ENCODE measurements around the gene ERP29.

The ERP29 gene

DNA sequence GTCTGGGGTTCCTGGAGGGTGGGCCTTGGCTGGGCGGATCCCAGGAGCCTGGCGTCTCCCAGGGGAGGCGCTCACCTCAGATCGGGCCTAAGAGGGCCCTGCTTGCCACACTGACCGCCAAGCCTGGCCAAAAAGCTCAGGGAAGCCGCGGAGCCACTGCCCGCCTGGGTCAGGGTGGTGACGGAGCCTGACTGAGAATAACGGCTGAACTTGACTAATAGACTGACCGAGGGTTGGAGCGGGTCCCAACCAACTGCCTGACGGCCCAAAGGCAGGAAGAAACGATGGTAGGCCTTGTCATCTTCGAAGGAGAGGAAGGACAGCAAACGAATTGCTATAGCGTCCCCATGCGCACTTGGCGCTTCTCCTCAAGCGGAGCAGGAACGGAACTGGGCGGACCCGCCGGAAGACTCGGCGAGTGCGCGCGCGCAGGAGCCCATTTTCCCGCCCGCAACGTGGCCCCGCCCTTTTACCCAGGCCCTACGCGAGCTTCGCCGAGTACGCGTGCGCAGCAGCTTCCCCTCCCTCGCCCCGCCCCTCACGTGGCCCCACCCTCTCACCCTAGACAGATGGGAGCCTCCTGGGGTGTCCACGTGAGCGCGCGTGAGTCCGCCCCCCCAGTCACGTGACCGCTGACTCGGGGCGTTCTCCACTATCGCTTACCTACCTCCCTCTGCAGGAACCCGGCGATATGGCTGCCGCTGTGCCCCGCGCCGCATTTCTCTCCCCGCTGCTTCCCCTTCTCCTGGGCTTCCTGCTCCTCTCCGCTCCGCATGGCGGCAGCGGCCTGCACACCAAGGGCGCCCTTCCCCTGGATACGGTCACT is at the start of gene ERP29, which contains the start of gene TMEM116:
TSS of gene ERP29 (plus strand) at position 652 of the 826 bp plus-strand sequence. CDS start at position 692, 40 bp downstream.
TSS of gene TMEM116 (minus strand) at position 391 of the 826 bp plus-strand sequence. CDS start 7,895 bp downstream, outside the sequence.
- Histone ChIP-seq H3K79me2 (ENCODE audit: insufficient read depth, low read depth) (peaks cover 42% of the 10 kb centered on the region), H3K4me3 (IDR thresholded peaks at IDR 0.05; ENCODE audit: insufficient read depth, low read depth, low read length) (no peak within 1 kb of the TSS), H2AFZ (ENCODE audit: low read depth) (peak within 1 kb of the TSS; percentile 59), H3K4me1 (ENCODE audit: low read depth, poor library complexity, severe bottlenecking) (peaks cover 74% of the 10 kb centered on the region), H3K36me3 (ENCODE audit: insufficient read depth) (no peaks in the 10 kb centered on the region; the same call in 1 of the 2 replicates), H3K4me2 (peak within 1 kb of the TSS; percentile 72), H4K20me1 (ENCODE audit: insufficient read depth) (no peaks in the 10 kb centered on the region), H3K27ac (peak within 1 kb of the TSS; percentile 84), H3K27me3 (ENCODE audit: insufficient read depth, low read depth) (no peaks in the 10 kb centered on the region), H3K9ac (peak within 1 kb of the TSS; percentile 83)
- TF ChIP-seq CTCF (conservative IDR thresholded peaks at IDR 0.05; ENCODE audit: low read depth, low read length): no peak; the same call in 1 of the 2 replicates

DNA sequence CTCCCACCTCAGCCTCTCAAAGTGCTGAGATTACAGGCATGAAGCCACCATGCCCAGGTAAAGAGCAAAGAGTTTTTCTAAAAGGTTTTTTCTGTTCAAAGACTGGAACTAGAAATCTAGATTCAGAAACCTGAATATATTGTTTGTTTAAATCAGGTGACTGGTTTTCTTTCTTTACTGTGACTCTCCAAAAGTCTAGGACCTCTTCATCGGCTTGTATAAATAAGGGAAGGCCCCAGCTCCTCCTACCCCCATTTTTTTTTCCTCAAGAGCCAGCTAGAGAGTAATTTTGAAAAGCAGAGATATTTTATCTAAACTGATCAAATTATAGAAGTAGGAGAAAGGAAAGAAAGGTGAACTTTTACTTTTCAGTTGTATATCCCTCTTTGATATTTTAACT is 48.3 kb upstream of the ERP29 start:
- no peaks in the 10 kb centered on the region for H3K27me3 ChIP-seq (ENCODE audit: insufficient read depth, low read depth)

DNA sequence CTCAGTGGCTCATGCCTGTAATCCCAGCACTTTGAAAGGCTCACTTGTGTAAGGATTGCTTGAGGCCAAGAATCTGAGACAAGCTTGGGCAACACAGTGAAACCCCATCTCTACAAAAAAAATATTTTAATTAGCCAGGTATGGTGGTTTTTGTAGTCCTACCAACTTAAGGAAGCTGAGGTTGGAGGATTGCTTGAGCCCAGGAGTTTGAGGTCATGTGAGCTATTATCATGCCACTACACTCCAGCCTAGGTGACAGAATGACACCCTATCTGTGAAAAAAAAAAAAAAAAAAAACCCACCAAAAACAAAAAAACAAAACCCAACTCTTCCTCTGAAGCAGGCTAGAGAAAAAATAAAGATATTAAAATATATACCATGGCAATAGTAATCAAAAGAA is 41.4 kb upstream of the ERP29 start:
- H3K27me3 ChIP-seq (ENCODE audit: insufficient read depth, low read depth): no peaks in the 10 kb centered on the region
- no peak overlapping the region for H3K4me3 ChIP-seq (IDR thresholded peaks at IDR 0.05; ENCODE audit: insufficient read depth, low read depth, low read length)
- H3K27ac ChIP-seq: no peak overlapping the region
- H3K36me3 ChIP-seq (ENCODE audit: insufficient read depth): no peaks in the 10 kb centered on the region
- no peaks in the 10 kb centered on the region for H3K79me2 ChIP-seq (ENCODE audit: insufficient read depth, low read depth)
- H3K4me2 ChIP-seq: no peak overlapping the region
- TF ChIP-seq CTCF (conservative IDR thresholded peaks at IDR 0.05; ENCODE audit: low read depth, low read length): no peak
- H4K20me1 ChIP-seq (ENCODE audit: insufficient read depth): no peaks in the 10 kb centered on the region
- no peak overlapping the region for H3K9ac ChIP-seq
- no peaks in the 10 kb centered on the region for H3K4me1 ChIP-seq (ENCODE audit: low read depth, poor library complexity, severe bottlenecking)
- H2AFZ ChIP-seq (ENCODE audit: low read depth): no peak overlapping the region

More for the DNA sequence above, 48.3 kb upstream of the ERP29 start:
- Histone ChIP-seq H2AFZ (ENCODE audit: low read depth) (no peak overlapping the region), H3K79me2 (ENCODE audit: insufficient read depth, low read depth) (no peaks in the 10 kb centered on the region), H3K4me3 (IDR thresholded peaks at IDR 0.05; ENCODE audit: insufficient read depth, low read depth, low read length) (no peak overlapping the region), H3K27ac (no peak overlapping the region), H3K9ac (no peak overlapping the region), H3K36me3 (ENCODE audit: insufficient read depth) (no peaks in the 10 kb centered on the region), H3K4me2 (no peak overlapping the region), H3K4me1 (ENCODE audit: low read depth, poor library complexity, severe bottlenecking) (no peaks in the 10 kb centered on the region), H4K20me1 (ENCODE audit: insufficient read depth) (no peaks in the 10 kb centered on the region)
- TF ChIP-seq CTCF (conservative IDR thresholded peaks at IDR 0.05; ENCODE audit: low read depth, low read length): no peak

GRCh38 chr12:111975161-111975931 is 37.9 kb upstream of the ERP29 start:
- Histone ChIP-seq H3K36me3 (ENCODE audit: insufficient read depth) (no peaks in the 10 kb centered on the region), H3K4me2 (no peak overlapping the region), H3K4me3 (IDR thresholded peaks at IDR 0.05; ENCODE audit: insufficient read depth, low read depth, low read length) (no peak overlapping the region), H3K4me1 (ENCODE audit: low read depth, poor library complexity, severe bottlenecking) (no peaks in the 10 kb centered on the region), H2AFZ (ENCODE audit: low read depth) (no peak overlapping the region), H3K27me3 (ENCODE audit: insufficient read depth, low read depth) (no peaks in the 10 kb centered on the region), H3K27ac (no peak overlapping the region), H3K79me2 (ENCODE audit: insufficient read depth, low read depth) (no peaks in the 10 kb centered on the region), H4K20me1 (ENCODE audit: insufficient read depth) (no peaks in the 10 kb centered on the region), H3K9ac (no peak overlapping the region)
- TF ChIP-seq CTCF (conservative IDR thresholded peaks at IDR 0.05; ENCODE audit: low read depth, low read length): no peak
